ENCODE results near the gene FABP1. TPM values are rescaled to one million over a fixed set of nuclear protein-coding genes. Genes with fewer than 3 reads are reported as not detected.

Gene FABP1
- under 0.01 TPM in 1 of 2 replicates, not detected in the other for total RNA-seq

DNA sequence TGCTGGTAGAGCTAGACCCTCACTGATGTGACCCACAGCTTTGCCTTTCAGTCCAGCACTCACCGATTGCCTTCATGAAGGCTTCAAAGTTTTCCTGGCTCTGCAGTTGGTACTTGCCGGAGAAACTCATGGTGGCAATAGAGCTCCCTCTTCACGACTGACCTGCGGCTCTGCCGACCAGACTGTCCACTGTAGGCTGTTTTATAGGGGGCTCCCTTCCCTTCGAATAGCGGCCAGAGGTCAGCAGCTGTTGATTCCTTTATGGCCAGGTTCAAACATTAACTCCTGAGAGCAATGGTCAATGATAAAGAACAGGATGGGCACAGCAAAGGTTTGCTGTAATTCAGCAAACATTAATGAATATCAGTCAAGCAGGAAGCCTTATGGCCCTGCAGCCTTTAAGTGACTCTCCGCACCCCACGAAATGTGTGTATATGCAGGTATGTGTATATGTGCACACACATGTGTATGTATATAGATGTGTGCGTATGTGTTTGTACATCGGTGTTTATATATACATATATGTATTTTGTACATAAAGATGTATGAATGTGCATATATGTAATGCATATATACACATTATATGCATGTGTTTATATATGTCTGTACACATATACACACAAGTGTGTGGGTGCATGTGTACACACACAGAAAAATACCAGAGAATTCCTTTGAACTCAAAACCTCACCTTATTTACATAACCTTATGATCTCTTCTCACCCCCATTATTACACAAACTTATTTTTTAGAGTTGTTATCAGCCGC is at the start of gene FABP1:
Gene FABP1, minus strand, starts transcription at position 175 of the 766 bp plus-strand sequence. Its CDS starts 45 bp downstream, at position 130.
- H3K4me2 ChIP-seq (ENCODE audit: insufficient read depth, low read length): no peak within 1 kb of the TSS
- H3K27ac ChIP-seq (ENCODE audit: low read depth, low read length): no peak within 1 kb of the TSS

DNA sequence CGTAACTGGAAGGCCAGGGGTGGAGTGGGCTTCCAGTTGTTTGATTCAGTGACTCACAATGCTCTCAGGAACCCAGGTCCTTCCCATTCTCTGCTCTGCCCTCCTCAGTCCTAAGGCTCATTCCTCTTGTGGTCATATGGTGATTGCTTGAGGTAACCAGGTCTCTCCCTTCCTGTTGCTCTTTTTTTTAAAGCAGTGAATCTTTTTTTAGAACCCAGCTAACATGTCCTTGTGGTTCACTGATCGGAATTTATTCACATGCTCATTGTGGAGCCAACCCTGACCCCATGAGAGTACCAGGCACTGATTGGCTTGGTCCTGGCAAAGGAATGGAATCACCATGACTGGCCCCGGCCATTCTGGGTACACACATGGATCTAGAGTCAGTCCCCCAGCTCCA is 49.7 kb upstream of the FABP1 start:
- Histone ChIP-seq H3K4me1 (ENCODE audit: insufficient read depth, low read length) (no peaks in the 10 kb centered on the region), H3K4me3 (ENCODE audit: insufficient read depth, low read length) (no peak overlapping the region), H3K27ac (ENCODE audit: low read depth, low read length) (no peak overlapping the region), H3K27me3 (ENCODE audit: insufficient read depth, low read length) (no peaks in the 10 kb centered on the region), H3K9me3 (ENCODE audit: low read depth, low read length) (no peaks in the 10 kb centered on the region), H4K20me1 (ENCODE audit: insufficient read depth, low read length) (no peaks in the 10 kb centered on the region), H3K79me2 (ENCODE audit: insufficient read depth, low read length) (no peaks in the 10 kb centered on the region), H2AFZ (ENCODE audit: low read length) (no peak overlapping the region), H3K36me3 (ENCODE audit: insufficient read depth, low read length) (no peaks in the 10 kb centered on the region), H3K4me2 (ENCODE audit: insufficient read depth, low read length) (no peak overlapping the region)
- TF ChIP-seq, protein P1, sequence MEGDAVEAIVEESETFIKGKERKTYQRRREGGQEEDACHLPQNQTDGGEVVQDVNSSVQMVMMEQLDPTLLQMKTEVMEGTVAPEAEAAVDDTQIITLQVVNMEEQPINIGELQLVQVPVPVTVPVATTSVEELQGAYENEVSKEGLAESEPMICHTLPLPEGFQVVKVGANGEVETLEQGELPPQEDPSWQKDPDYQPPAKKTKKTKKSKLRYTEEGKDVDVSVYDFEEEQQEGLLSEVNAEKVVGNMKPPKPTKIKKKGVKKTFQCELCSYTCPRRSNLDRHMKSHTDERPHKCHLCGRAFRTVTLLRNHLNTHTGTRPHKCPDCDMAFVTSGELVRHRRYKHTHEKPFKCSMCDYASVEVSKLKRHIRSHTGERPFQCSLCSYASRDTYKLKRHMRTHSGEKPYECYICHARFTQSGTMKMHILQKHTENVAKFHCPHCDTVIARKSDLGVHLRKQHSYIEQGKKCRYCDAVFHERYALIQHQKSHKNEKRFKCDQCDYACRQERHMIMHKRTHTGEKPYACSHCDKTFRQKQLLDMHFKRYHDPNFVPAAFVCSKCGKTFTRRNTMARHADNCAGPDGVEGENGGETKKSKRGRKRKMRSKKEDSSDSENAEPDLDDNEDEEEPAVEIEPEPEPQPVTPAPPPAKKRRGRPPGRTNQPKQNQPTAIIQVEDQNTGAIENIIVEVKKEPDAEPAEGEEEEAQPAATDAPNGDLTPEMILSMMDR (IDR thresholded peaks at IDR 0.05; ENCODE audit: extremely low read depth, low read depth, low read length): no peak
- no peak for DNase-seq (ENCODE audit: insufficient read length, low spot score, missing footprints)

More for the DNA sequence above, at the start of gene FABP1:
- Histone ChIP-seq H3K9me3 (ENCODE audit: low read depth, low read length) (no peaks in the 10 kb centered on the region), H2AFZ (ENCODE audit: low read length) (no peak within 1 kb of the TSS), H3K36me3 (ENCODE audit: insufficient read depth, low read length) (no peaks in the 10 kb centered on the region), H3K27me3 (ENCODE audit: insufficient read depth, low read length) (no peaks in the 10 kb centered on the region), H4K20me1 (ENCODE audit: insufficient read depth, low read length) (no peaks in the 10 kb centered on the region), H3K4me1 (ENCODE audit: insufficient read depth, low read length) (no peaks in the 10 kb centered on the region), H3K4me3 (ENCODE audit: insufficient read depth, low read length) (no peak within 1 kb of the TSS), H3K79me2 (ENCODE audit: insufficient read depth, low read length) (no peaks in the 10 kb centered on the region)
- TF ChIP-seq, protein P1 (IDR thresholded peaks at IDR 0.05; ENCODE audit: extremely low read depth, low read depth, low read length): no peak
- no peak for DNase-seq (ENCODE audit: insufficient read length, low spot score, missing footprints)

DNA sequence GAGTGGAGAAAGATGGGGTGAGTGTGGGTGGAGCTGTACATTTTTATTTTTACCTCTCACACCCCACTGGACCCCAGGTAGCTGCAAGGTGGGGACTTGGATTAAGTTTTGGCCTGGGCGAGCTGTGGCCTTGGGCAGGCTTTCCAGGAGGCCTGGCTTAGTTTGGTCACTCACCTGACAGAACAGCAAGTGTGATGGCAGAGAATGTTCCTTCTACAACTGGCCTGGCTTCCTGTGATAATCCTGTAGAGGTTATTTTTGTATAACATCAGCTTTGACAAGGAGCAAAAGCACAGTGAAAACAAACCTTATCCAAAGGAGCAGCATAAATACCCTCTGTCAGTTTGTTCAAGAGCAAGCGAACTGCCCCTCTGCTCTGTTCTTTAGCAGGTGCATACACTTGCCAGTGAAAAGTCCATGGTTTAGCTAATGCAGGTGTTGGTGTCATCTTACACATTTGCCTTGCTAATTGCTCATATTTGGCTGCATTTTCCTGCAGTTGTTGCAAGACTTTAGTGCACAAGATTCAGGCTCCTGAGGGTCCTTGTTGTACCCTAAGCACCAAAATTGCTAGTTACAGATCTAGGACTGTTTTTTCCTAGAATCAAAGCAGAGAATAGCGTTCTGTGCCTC is 48.6 kb upstream of the FABP1 start:
- H3K27ac ChIP-seq (ENCODE audit: low read depth, low read length): no peak overlapping the region
- H3K4me3 ChIP-seq (ENCODE audit: insufficient read depth, low read length): no peak overlapping the region
- no peaks in the 10 kb centered on the region for H3K9me3 ChIP-seq (ENCODE audit: low read depth, low read length)
- no peaks in the 10 kb centered on the region for H3K27me3 ChIP-seq (ENCODE audit: insufficient read depth, low read length)
- H2AFZ ChIP-seq (ENCODE audit: low read length): no peak overlapping the region
- H3K4me1 ChIP-seq (ENCODE audit: insufficient read depth, low read length): no peaks in the 10 kb centered on the region
- TF ChIP-seq, protein P1 (IDR thresholded peaks at IDR 0.05; ENCODE audit: extremely low read depth, low read depth, low read length): no peak
- H3K36me3 ChIP-seq (ENCODE audit: insufficient read depth, low read length): no peaks in the 10 kb centered on the region
- H3K4me2 ChIP-seq (ENCODE audit: insufficient read depth, low read length): no peak overlapping the region
- no peaks in the 10 kb centered on the region for H3K79me2 ChIP-seq (ENCODE audit: insufficient read depth, low read length)
- H4K20me1 ChIP-seq (ENCODE audit: insufficient read depth, low read length): no peaks in the 10 kb centered on the region
- DNase-seq (ENCODE audit: insufficient read length, low spot score, missing footprints): no peak

DNA sequence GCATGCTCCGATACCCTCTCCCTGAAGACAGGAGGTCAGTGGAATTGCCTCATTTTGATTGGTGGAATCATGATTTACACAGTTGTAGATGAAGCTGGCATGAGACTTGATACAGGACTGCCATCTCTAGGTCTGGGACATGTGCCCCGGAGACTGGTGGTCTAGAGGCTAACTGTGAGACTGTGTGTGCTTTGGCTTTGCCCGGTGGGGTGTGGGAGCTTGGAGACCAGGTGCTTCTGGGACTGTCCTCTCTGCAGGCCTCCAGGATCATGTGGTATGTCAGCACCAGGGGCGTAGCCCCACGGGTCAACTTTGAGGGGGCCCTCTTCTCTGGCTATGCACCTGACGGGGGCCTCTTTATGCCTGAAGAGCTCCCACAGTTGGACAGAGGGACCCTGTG is 45.0 kb upstream of the FABP1 start:
- H3K27me3 ChIP-seq (ENCODE audit: insufficient read depth, low read length): peaks cover 6% of the 10 kb centered on the region
- no peak for DNase-seq (ENCODE audit: insufficient read length, low spot score, missing footprints)
- H3K4me2 ChIP-seq (ENCODE audit: insufficient read depth, low read length): no peak overlapping the region
- no peak overlapping the region for H3K4me3 ChIP-seq (ENCODE audit: insufficient read depth, low read length)
- no peak overlapping the region for H3K27ac ChIP-seq (ENCODE audit: low read depth, low read length)
- no peaks in the 10 kb centered on the region for H4K20me1 ChIP-seq (ENCODE audit: insufficient read depth, low read length)
- TF ChIP-seq, protein P1 (IDR thresholded peaks at IDR 0.05; ENCODE audit: extremely low read depth, low read depth, low read length): no peak
- no peaks in the 10 kb centered on the region for H3K9me3 ChIP-seq (ENCODE audit: low read depth, low read length)
- H3K36me3 ChIP-seq (ENCODE audit: insufficient read depth, low read length): no peaks in the 10 kb centered on the region
- H2AFZ ChIP-seq (ENCODE audit: low read length): no peak overlapping the region
- H3K79me2 ChIP-seq (ENCODE audit: insufficient read depth, low read length): no peaks in the 10 kb centered on the region
- no peaks in the 10 kb centered on the region for H3K4me1 ChIP-seq (ENCODE audit: insufficient read depth, low read length)
